GM12891 (cell line): ENCODE data around the gene TBC1D8.

ENCODE experiments used
- POLR2A ChIP-seq: IDR thresholded peaks from 2 replicates; pipeline ENCODE4 v1.6.1; 2011; ENCODE audit warnings: low read depth, low read length, control low read depth
- POLR2AphosphoS5 ChIP-seq: IDR thresholded peaks from 2 replicates; pipeline ENCODE4 v1.6.1; 2011; ENCODE audit warnings: low read depth, low read length, control low read depth
- TAF1 ChIP-seq: IDR thresholded peaks from 2 replicates; pipeline ENCODE4 v1.6.1; 2011; ENCODE audit warnings: low read depth, low read length, control low read depth

GRCh38 chr2:100983684-100984310, 167.4 kb downstream of the TBC1D8 start:
- no peak for TF ChIP-seq POLR2A
- no peak for TF ChIP-seq TAF1
- TF ChIP-seq POLR2AphosphoS5 = no peak
